CD14-positive monocyte (primary cell): ENCODE results near the gene RNGTT. TPM values are rescaled to one million over a fixed set of nuclear protein-coding genes. Genes with fewer than 3 reads are reported as not detected.

Source experiments
- DNase-seq, 3 donors: peaks; one replicate each; pipeline ENCODE4 v3.0.0-alpha.2; 2011 to 2022
- H2AFZ ChIP-seq: 2 replicates; pipeline ENCODE4 v1.6.0; 2012; ENCODE audit warnings: mild to moderate bottlenecking, low read depth, low read length, inconsistent platforms; ENCODE audit not compliant: insufficient read depth, poor library complexity, severe bottlenecking
- H3K27ac ChIP-seq, 2 donors: 1 replicate in 1 of 2; 2 replicates in 1 of 2; pipeline ENCODE4 v1.5.1; 2012 to 2013; ENCODE audit warnings: low read length in 2 of 2, control low read depth in 1 of 2, inconsistent platforms in 1 of 2, low read depth in 1 of 2, mild to moderate bottlenecking in 1 of 2
- H3K27me3 ChIP-seq, 2 donors: one replicate each; pipeline versions ENCODE4 v1.6.0 to v1.6.1; 2011 to 2013; ENCODE audit warnings: low read length in 2 of 2; ENCODE audit not compliant: control insufficient read depth in 2 of 2, insufficient read depth in 2 of 2
- H3K36me3 ChIP-seq, 2 donors: replicated peaks in 1 of 2; 1 replicate in 1 of 2; 2 replicates in 1 of 2; pipeline versions ENCODE4 v1.5.1 to v1.6.1; 2012 to 2013; ENCODE audit warnings: low read length in 2 of 2, control low read depth in 1 of 2, inconsistent platforms in 1 of 2, mild to moderate bottlenecking in 1 of 2; ENCODE audit not compliant: insufficient read depth in 2 of 2, control insufficient read depth in 1 of 2
- H3K4me1 ChIP-seq, 2 donors: 1 replicate in 1 of 2; 2 replicates in 1 of 2; pipeline versions ENCODE4 v1.5.1 to v1.6.1; 2012 to 2013; ENCODE audit warnings: low read length in 2 of 2, control low read depth in 1 of 2, inconsistent platforms in 1 of 2, mild to moderate bottlenecking in 1 of 2, moderate library complexity in 1 of 2; ENCODE audit not compliant: insufficient read depth in 2 of 2, control insufficient read depth in 1 of 2
- H3K4me2 ChIP-seq: replicated peaks from 2 replicates; pipeline ENCODE3; 2012; ENCODE audit warnings: low read length, moderate library complexity, mild to moderate bottlenecking; ENCODE audit not compliant: poor library complexity, severe bottlenecking; ENCODE audit errors: extremely low read depth
- H3K4me3 ChIP-seq, 3 experiments: fragments of 200-600 bp in 1 of 3; sonication (generic) in 1 of 3; replicated peaks in 1 of 3; 1 replicate in 2 of 3; 2 replicates in 1 of 3; pipeline ENCODE4 v1.5.1; 2011 to 2013; ENCODE audit warnings: low read length in 3 of 3, mild to moderate bottlenecking in 3 of 3, control low read depth in 2 of 3, low read depth in 2 of 3, inconsistent platforms in 1 of 3, moderate library complexity in 1 of 3
- H3K79me2 ChIP-seq: 2 replicates; pipeline ENCODE4 v1.6.0; 2012; ENCODE audit warnings: mild to moderate bottlenecking, control low read depth, inconsistent platforms, low read length, moderate library complexity; ENCODE audit not compliant: insufficient read depth
- H3K9ac ChIP-seq: 2 replicates; pipeline ENCODE4 v1.6.0; 2017; ENCODE audit warnings: low read length, mild to moderate bottlenecking; ENCODE audit not compliant: insufficient read depth, poor library complexity, severe bottlenecking
- H3K9me3 ChIP-seq, 2 donors: replicated peaks in 1 of 2; 1 replicate in 1 of 2; 2 replicates in 1 of 2; pipeline versions ENCODE4 v1.5.1 to v1.6.1; 2012 to 2013; ENCODE audit warnings: low read length in 2 of 2, control low read depth in 1 of 2; ENCODE audit not compliant: control insufficient read depth in 1 of 2, insufficient read depth in 1 of 2
- H4K20me1 ChIP-seq: 2 replicates; pipeline ENCODE4 v1.6.0; 2012; ENCODE audit warnings: mild to moderate bottlenecking, low read length, control low read depth, moderate library complexity; ENCODE audit not compliant: insufficient read depth
- H3K27ac Mint-ChIP-seq, 7 donors: one replicate each; pipeline ENCODE4 v1.8.0; 2020; ENCODE audit warnings: mild to moderate bottlenecking in 7 of 7, mixed read lengths in 7 of 7, moderate library complexity in 6 of 7, inconsistent platforms in 2 of 7
- H3K27me3 Mint-ChIP-seq, 3 donors: one replicate each; pipeline ENCODE4 v1.8.0; 2021 to 2022; ENCODE audit warnings: low read depth in 3 of 3, mild to moderate bottlenecking in 3 of 3, mixed read lengths in 3 of 3, moderate library complexity in 3 of 3, inconsistent platforms in 1 of 3
- H3K36me3 Mint-ChIP-seq, 2 donors: one replicate each; pipeline ENCODE4 v1.8.0; 2020; ENCODE audit warnings: mixed read lengths in 2 of 2, inconsistent platforms in 1 of 2, mild to moderate bottlenecking in 1 of 2
- H3K4me1 Mint-ChIP-seq: one replicate; pipeline ENCODE4 v1.8.0; 2020; ENCODE audit warnings: mild to moderate bottlenecking, mixed read lengths
- H3K4me3 Mint-ChIP-seq, 2 donors: one replicate each; pipeline ENCODE4 v1.8.0; 2020; ENCODE audit warnings: mild to moderate bottlenecking in 2 of 2, mixed read lengths in 2 of 2, moderate library complexity in 1 of 2
- H3K9me3 Mint-ChIP-seq, 7 donors: one replicate each; pipeline ENCODE4 v1.8.0; 2020 to 2022; ENCODE audit warnings: mixed read lengths in 7 of 7, mild to moderate bottlenecking in 6 of 7, moderate library complexity in 6 of 7, inconsistent platforms in 2 of 7
- CTCF ChIP-seq: fragments of 200-600 bp; IDR thresholded peaks from one replicate; pipeline ENCODE4 v1.8.0; 2022; ENCODE audit warnings: antibody characterized with exemption, mild to moderate bottlenecking
- WGBS: methylation state at CpG from one replicate; pipeline ENCODE4 v1.1.5; 2013; ENCODE audit warnings: missing lambda C conversion rate; ENCODE audit not compliant: insufficient coverage; 5-methylcytosine and 5-hydroxymethylcytosine counted together
- intact Hi-C, 2 donors: fragments of 100-400 bp; cut with micrococcal nuclease; formaldehyde crosslinking; loops; one replicate each; pipeline versions ENCODE4 v1.15.0 to v1.15.1; 2023
- polyA plus RNA-seq, 3 donors: library from polyadenylated mRNA; depleted of rRNA in 1 of 3; unstranded in 2 of 3; stranded (reverse) in 1 of 3; fragments of 300-500 nt in 2 of 3; fragments of >200 nt in 1 of 3; fragmentation: Illumina TruSeq in 2 of 3; gene quantifications; 1 replicate in 2 of 3; 2 replicates in 1 of 3; pipeline ENCODE4 v1.2.3, GENCODE V29; 2012 to 2021

Gene RNGTT
- polyA plus RNA-seq, 3 donors: 2.3 to 8.6 (median 5.8) TPM

GRCh38 chr6:88653936-88654335 is 309.5 kb downstream of the RNGTT start:
- no peak for DNase-seq
- no peaks in the 10 kb centered on the region for H3K79me2 ChIP-seq
- intact Hi-C loops: no loop called here
- H3K4me3 Mint-ChIP-seq: no peak overlapping the region
- H3K9me3 Mint-ChIP-seq: peaks cover 5 to 22% (median 11%) of the 10 kb centered on the region in 7 donors
- no peaks in the 10 kb centered on the region for H3K27me3 ChIP-seq
- peaks cover 5 to 18% of the 10 kb centered on the region in 2 donors for H3K9me3 ChIP-seq
- H2AFZ ChIP-seq: no peak overlapping the region
- H4K20me1 ChIP-seq: no peaks in the 10 kb centered on the region
- H3K4me1 Mint-ChIP-seq: no peaks in the 10 kb centered on the region
- H3K36me3 ChIP-seq: no peaks in the 10 kb centered on the region
- no peak overlapping the region for H3K4me3 ChIP-seq
- peaks cover 0 to 2% (median 0%) of the 10 kb centered on the region in 3 donors for H3K27me3 Mint-ChIP-seq
- no peak overlapping the region for H3K4me2 ChIP-seq
- TF ChIP-seq CTCF: no peak
- peak overlapping the region in 1 of 7 donors; percentile 35 for H3K27ac Mint-ChIP-seq
- H3K27ac ChIP-seq: no peak overlapping the region
- no peaks in the 10 kb centered on the region for H3K4me1 ChIP-seq
- peaks cover 5 to 26% of the 10 kb centered on the region in 2 donors for H3K36me3 Mint-ChIP-seq
- H3K9ac ChIP-seq: no peak overlapping the region
- no CpG with 5 or more reads among the region's 4 CpGs for WGBS

GRCh38 chr6:88651400-88651799 is 312.0 kb downstream of the RNGTT start:
- Histone ChIP-seq H3K9ac (no peak overlapping the region), H3K27me3 (no peaks in the 10 kb centered on the region), H3K4me3 (no peak overlapping the region), H3K4me1 (no peaks in the 10 kb centered on the region), H3K4me2 (no peak overlapping the region), H3K36me3 (no peaks in the 10 kb centered on the region), H3K27ac (no peak overlapping the region), H4K20me1 (no peaks in the 10 kb centered on the region), H2AFZ (no peak overlapping the region), H3K9me3 (no peaks in the 10 kb centered on the region), H3K79me2 (no peaks in the 10 kb centered on the region)
- TF ChIP-seq CTCF: no peak
- intact Hi-C loops: no loop called here
- H3K36me3 Mint-ChIP-seq: peaks cover 3 to 9% of the 10 kb centered on the region in 2 donors
- peaks cover 0 to 2% (median 0%) of the 10 kb centered on the region in 3 donors for H3K27me3 Mint-ChIP-seq
- no peak overlapping the region for H3K27ac Mint-ChIP-seq
- no peaks in the 10 kb centered on the region for H3K4me1 Mint-ChIP-seq
- DNase-seq: no peak
- no peak overlapping the region for H3K4me3 Mint-ChIP-seq
- H3K9me3 Mint-ChIP-seq: peaks cover 0 to 8% (median 2%) of the 10 kb centered on the region in 7 donors
